Endothelial cell of umbilical vein (primary cell): ENCODE results near the gene NUAK1. TPM values are rescaled to one million over a fixed set of nuclear protein-coding genes. Genes with fewer than 3 reads are reported as not detected.

Source experiments
- BruUV-seq: library from RNA; stranded (reverse); fragments of 400-500 nt; replicated peaks from 2 replicates; lab custom pipeline; 2021; lab: Mats Ljungman, UMichigan
- CTCF ChIA-PET: fragments of 300-600, 350-600 bp; sonication (Branson Sonifier 250); formaldehyde crosslinking; loops from one replicate; lab custom pipeline; 2021; ENCODE audit warnings: antibody characterized with exemption, inconsistent platforms; lab: Charles Lee
- POLR2A ChIA-PET: fragments of 300-600, 350-600 bp; sonication (Branson Sonifier 250); formaldehyde crosslinking; loops from one replicate; lab custom pipeline; 2021; ENCODE audit warnings: antibody characterized with exemption, inconsistent platforms; lab: Charles Lee
- DNase-seq: peaks from one replicate; pipeline ENCODE4 v3.0.0-alpha.2; 2011; ENCODE audit warnings: low read depth, low spot score
- FAIRE-seq: peaks from 2 replicates; lab custom pipeline; 2011; peaks lifted over from hg19 to GRCh38; lab: Jason Lieb, UNC
- H2AFZ ChIP-seq: 2 replicates; pipeline ENCODE4 v1.6.0; 2012; ENCODE audit warnings: low read depth, low read length, control low read depth, inconsistent platforms
- H3K27ac ChIP-seq: 2 replicates; pipeline ENCODE4 v1.5.1; 2011; ENCODE audit warnings: low read depth, mild to moderate bottlenecking, control low read depth, low read length, moderate library complexity; ENCODE audit not compliant: insufficient read depth
- H3K27me3 ChIP-seq, 2 experiments: 2 replicates each; pipeline versions ENCODE4 v1.6.0 to v1.6.1; 2011; ENCODE audit warnings: low read length in 2 of 2, mixed read lengths in 1 of 2; ENCODE audit not compliant: control insufficient read depth in 2 of 2, insufficient read depth in 2 of 2
- H3K36me3 ChIP-seq, 2 experiments: 2 replicates in 1 of 2; 3 replicates in 1 of 2; pipeline ENCODE4 v1.5.1; 2011; ENCODE audit warnings: low read length in 2 of 2, mild to moderate bottlenecking in 1 of 2, moderate library complexity in 1 of 2; ENCODE audit not compliant: control insufficient read depth in 2 of 2, insufficient read depth in 2 of 2; ENCODE audit errors: extremely low read depth in 1 of 2
- H3K4me1 ChIP-seq: 3 replicates; pipeline ENCODE4 v1.5.1; 2011; ENCODE audit warnings: mild to moderate bottlenecking, low read length; ENCODE audit not compliant: control insufficient read depth, insufficient read depth; ENCODE audit errors: extremely low read depth
- H3K4me2 ChIP-seq: 2 replicates; pipeline ENCODE4 v1.6.1; 2011; ENCODE audit warnings: low read length, control low read depth, mixed read lengths; ENCODE audit not compliant: insufficient read depth
- H3K4me3 ChIP-seq, 3 experiments: fragments of 200-600 bp in 1 of 3; sonication (generic), shearing (Covaris generic) in 1 of 3; replicated peaks in 1 of 3; 2 replicates each; pipeline ENCODE4 v1.5.1; 2011 to 2016; ENCODE audit warnings: control low read depth in 3 of 3, low read length in 3 of 3, mild to moderate bottlenecking in 2 of 3, inconsistent platforms in 1 of 3, low read depth in 1 of 3, moderate library complexity in 1 of 3; ENCODE audit not compliant: insufficient read depth in 1 of 3
- H3K79me2 ChIP-seq: 2 replicates; pipeline ENCODE4 v1.6.0; 2012; ENCODE audit warnings: low read length, inconsistent platforms; ENCODE audit not compliant: control insufficient read depth, insufficient read depth
- H3K9ac ChIP-seq: replicated peaks from 2 replicates; pipeline ENCODE3; 2011; ENCODE audit warnings: low read length, control low read depth; ENCODE audit not compliant: insufficient read depth; ENCODE audit errors: extremely low read depth
- H3K9me1 ChIP-seq: replicated peaks from 3 replicates; pipeline ENCODE4 v1.6.0; 2011; ENCODE audit warnings: mild to moderate bottlenecking, low read length; ENCODE audit not compliant: control insufficient read depth, insufficient read depth; ENCODE audit errors: extremely low read depth
- H3K9me3 ChIP-seq: replicated peaks from 2 replicates; pipeline ENCODE4 v1.5.1; 2012; ENCODE audit warnings: low read length, inconsistent platforms; ENCODE audit not compliant: control insufficient read depth, insufficient read depth
- H4K20me1 ChIP-seq: replicated peaks from 2 replicates; pipeline ENCODE3; 2011; ENCODE audit warnings: mild to moderate bottlenecking, low read length; ENCODE audit not compliant: control insufficient read depth, insufficient read depth; ENCODE audit errors: extremely low read depth
- CTCF ChIP-seq, 2 donors: IDR thresholded peaks; 1 replicate in 1 of 2; 2 replicates in 1 of 2; pipeline ENCODE4 v1.5.1; 2011; ENCODE audit warnings: low read length in 2 of 2, mild to moderate bottlenecking in 2 of 2, moderate library complexity in 2 of 2, control low read depth in 1 of 2, inconsistent platforms in 1 of 2, low read depth in 1 of 2; ENCODE audit not compliant: insufficient read depth in 1 of 2; ENCODE audit errors: extremely low read depth in 1 of 2
- EZH2 ChIP-seq: IDR thresholded peaks from 2 replicates; pipeline ENCODE4 v1.6.1; 2012; ENCODE audit warnings: borderline replicate concordance, low read depth, mild to moderate bottlenecking, moderate library complexity, low read length, inconsistent platforms; ENCODE audit not compliant: severe bottlenecking
- FOS ChIP-seq: IDR thresholded peaks from 2 replicates; pipeline ENCODE4 v1.6.1; 2011; ENCODE audit warnings: mild to moderate bottlenecking, low read length, moderate library complexity, borderline replicate concordance; ENCODE audit not compliant: insufficient read depth
- GATA2 ChIP-seq: IDR thresholded peaks from 2 replicates; pipeline ENCODE4 v1.7.0; 2011; ENCODE audit warnings: low read depth, mild to moderate bottlenecking, moderate library complexity, mixed read lengths, low read length; ENCODE audit not compliant: insufficient read length, insufficient read depth
- JUN ChIP-seq: IDR thresholded peaks from 2 replicates; pipeline ENCODE4 v1.6.1; 2011; ENCODE audit warnings: borderline replicate concordance, low read depth; ENCODE audit not compliant: insufficient read length, insufficient read depth
- MAX ChIP-seq: IDR thresholded peaks from 2 replicates; pipeline ENCODE4 v1.6.1; 2011; ENCODE audit not compliant: insufficient read depth, insufficient read length
- MYC ChIP-seq: IDR thresholded peaks from one replicate; pipeline ENCODE4 v1.6.1; 2011; ENCODE audit warnings: mild to moderate bottlenecking, low read depth, low read length
- POLR2A ChIP-seq: IDR thresholded peaks from 2 replicates; pipeline ENCODE4 v1.6.1; 2012; ENCODE audit warnings: low read depth, mild to moderate bottlenecking, control low read depth, low read length
- POLR2AphosphoS5 ChIP-seq: IDR thresholded peaks from 2 replicates; pipeline ENCODE4 v1.6.1; 2012; ENCODE audit warnings: low read depth, mild to moderate bottlenecking, control low read depth, low read length, moderate library complexity; ENCODE audit not compliant: insufficient read depth
- dilution Hi-C: fragments of 300-500 bp; cut with MboI; formaldehyde crosslinking; loops from one replicate; pipeline ENCODE4 v1.15.0; 2019; ENCODE audit warnings: low sequenced_read_pairs; ENCODE audit not compliant: extremely low pct_ligation_motif_present
- intact Hi-C: fragments of 100-400 bp; cut with micrococcal nuclease; formaldehyde crosslinking; loops from one replicate; pipeline ENCODE4 v1.10.0; 2022
- polyA plus RNA-seq, 4 experiments: library from polyadenylated mRNA; depleted of rRNA in 3 of 4; stranded (reverse) in 3 of 4; unstranded in 1 of 4; fragments of >200 nt; gene quantifications; 2 replicates each; pipeline versions ENCODE4 v1.2.1 to v1.2.3, GENCODE V29; 2011 to 2012; ENCODE audit warnings: missing spikeins in 1 of 4
- total RNA-seq: library from RNA; stranded (reverse); gene quantifications from 2 replicates; pipeline ENCODE4 v1.2.3, GENCODE V29; 2021

The NUAK1 gene
- total and polyA plus RNA-seq, 2 donors (not counting 3 experiments of a cell fraction or from before 2014, with no cell fraction given): 34.2 to 39.7 TPM

DNA sequence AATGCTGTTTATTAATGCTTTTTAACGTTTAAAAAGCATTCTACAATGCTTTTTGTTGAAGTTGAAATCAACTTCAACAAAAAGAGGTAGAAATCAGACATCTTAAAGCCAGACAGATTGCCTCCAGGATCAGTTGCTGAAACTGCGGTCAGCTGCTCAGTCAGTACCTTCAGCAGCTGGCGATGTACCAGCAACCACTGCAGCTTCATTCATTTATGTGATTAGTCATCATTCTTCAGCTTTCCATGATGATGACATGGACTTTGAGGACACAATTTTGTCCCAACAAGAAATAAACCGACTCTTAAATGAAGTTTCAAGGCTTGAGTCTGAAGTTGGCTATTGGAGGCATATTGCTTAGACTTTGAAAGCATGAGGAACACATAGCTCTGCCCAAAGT lies 31.5 kb upstream of the NUAK1 start:
- Histone ChIP-seq H3K27me3 (peaks cover 24 to 25% of the 10 kb centered on the region in 2 experiments), H2AFZ (no peak overlapping the region), H3K36me3 (no peaks in the 10 kb centered on the region), H3K4me1 (no peaks in the 10 kb centered on the region), H3K79me2 (no peaks in the 10 kb centered on the region), H4K20me1 (no peaks in the 10 kb centered on the region), H3K27ac (no peak overlapping the region), H3K4me2 (no peak overlapping the region), H3K9me3 (no peaks in the 10 kb centered on the region), H3K4me3 (no peak overlapping the region), H3K9ac (no peak overlapping the region), H3K9me1 (no peaks in the 10 kb centered on the region)
- CTCF ChIA-PET: interaction anchor here (1.9 kb wide), 1 partner anchor 13 kb away, joined by 6 read pairs; no protein-coding TSS in a partner anchor
- DNase-seq: no peak
- dilution Hi-C loops (no loop called here), intact Hi-C loops (no loop called here)
- no TSS peak for BruUV-seq
- no peak for FAIRE-seq
- TF ChIP-seq GATA2 (no peak), JUN (no peak), POLR2A (no peak), FOS (no peak), MAX (no peak), CTCF (IDR thresholded peaks at IDR 0.05; ENCODE audit: extremely low read depth in 1 of 2, insufficient read depth in 1 of 2, low read depth in 1 of 2, low read length in 2 of 2) (no peak), EZH2 (no peak), POLR2AphosphoS5 (no peak), MYC (no peak)
- POLR2A ChIA-PET: no interaction called here
